ENCODE results near the gene ALG1.

Gene ALG1

DNA sequence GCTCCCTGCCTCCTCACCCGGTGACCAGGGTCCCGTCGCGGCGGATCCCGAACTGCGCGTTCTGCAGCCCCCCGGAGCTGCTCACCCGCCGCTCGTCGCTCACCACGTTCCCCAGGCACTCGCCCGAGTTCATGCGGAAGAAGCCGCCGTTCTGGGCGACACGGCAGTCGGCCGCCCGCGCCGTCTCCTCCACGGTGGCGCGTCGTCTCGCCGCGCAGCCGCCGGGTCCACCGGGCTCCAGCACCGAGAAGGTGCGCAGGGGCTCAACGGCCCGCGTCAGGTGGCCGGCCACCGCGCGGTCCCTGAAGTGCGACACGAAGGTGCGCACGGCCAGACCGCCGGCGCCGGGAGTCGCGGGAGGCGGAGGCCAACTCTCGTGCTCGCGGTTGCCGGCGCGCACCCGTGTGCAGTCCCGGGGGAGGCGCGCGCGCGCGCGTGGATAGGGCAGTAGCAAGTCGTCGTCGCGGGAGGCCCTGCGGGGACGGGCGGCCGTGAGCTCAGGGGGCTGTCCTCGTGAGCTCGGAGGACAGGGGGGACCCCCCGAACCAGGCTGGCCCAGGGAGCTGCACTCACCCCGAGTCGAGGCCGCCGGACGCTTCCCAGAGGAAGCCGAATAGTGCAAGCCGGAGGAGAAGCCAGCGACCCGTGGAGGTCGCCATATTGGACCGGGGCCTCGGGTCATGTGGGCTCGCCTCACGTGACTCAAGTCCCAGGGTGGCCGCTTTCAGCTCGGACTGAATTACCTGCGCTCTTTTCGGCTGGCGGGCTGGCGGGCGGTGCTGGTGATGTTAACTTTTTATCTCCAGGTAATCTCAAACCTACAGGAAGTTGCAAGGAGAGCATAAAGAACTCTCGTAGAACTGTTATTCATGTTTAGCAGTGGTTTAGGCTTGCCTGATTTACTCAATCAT is 38.1 kb upstream of the ALG1 start, which contains the start of gene NAGPA:
TSS of gene NAGPA (minus strand) at position 680 of the 911 bp plus-strand sequence. CDS start at position 659, 21 bp downstream.
- TF ChIP-seq L3MBTL2 (conservative IDR thresholded peaks at IDR 0.05): peak; percentile 60; the same call in 1 of the 2 replicates
- TF ChIP-seq ELF4 (IDR thresholded peaks at IDR 0.05): peak; percentile 76
- TF ChIP-seq ARNT (IDR thresholded peaks at IDR 0.05): peak; percentile 39; the same call in 1 of the 2 replicates
- peak; percentile 47; the same call in 1 of the 2 replicates for TF ChIP-seq NFRKB (IDR thresholded peaks at IDR 0.05)
- no peak for TF ChIP-seq ZNF384 (IDR thresholded peaks at IDR 0.05)
- ChIA-PET POLR2A (interaction anchor here (0.6 kb wide), 1 partner anchor 10 kb away, joined by 3 read pairs; no protein-coding TSS in a partner anchor), CTCF (no interaction called here)
- DNase-seq (ENCODE audit: extremely low spot score): peak; percentile 89

DNA sequence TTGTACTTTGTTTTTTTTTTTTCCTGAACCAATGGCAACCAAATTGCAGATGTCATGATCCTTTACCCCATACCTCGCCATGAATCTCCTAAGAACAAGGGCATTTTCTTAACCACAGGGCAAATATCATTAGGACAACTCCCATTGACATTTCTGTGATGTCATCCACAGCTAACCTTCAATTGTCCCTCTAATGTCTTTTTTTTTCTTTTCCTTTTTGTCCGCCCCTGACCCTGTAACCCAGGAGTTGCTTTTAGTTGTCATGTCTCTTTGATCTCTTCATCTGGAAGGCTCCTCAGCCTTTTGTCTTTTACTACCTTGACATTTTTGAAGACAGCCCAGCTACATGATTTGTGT is 37.5 kb upstream of the ALG1 start:
- ChIA-PET POLR2A (no interaction called here), CTCF (no interaction called here)
- TF ChIP-seq SP1 (IDR thresholded peaks at IDR 0.05): no peak
- no peak for TF ChIP-seq TARDBP (IDR thresholded peaks at IDR 0.05)
- no peak for TF ChIP-seq NFRKB (IDR thresholded peaks at IDR 0.05)
- TF ChIP-seq CTBP1 (IDR thresholded peaks at IDR 0.05; ENCODE audit: borderline replicate concordance): no peak
- no peak for TF ChIP-seq L3MBTL2 (conservative IDR thresholded peaks at IDR 0.05)
- TF ChIP-seq FOXA1 (IDR thresholded peaks at IDR 0.05): no peak
- no peak for TF ChIP-seq FOXK2 (IDR thresholded peaks at IDR 0.05)
- TF ChIP-seq, protein P1, sequence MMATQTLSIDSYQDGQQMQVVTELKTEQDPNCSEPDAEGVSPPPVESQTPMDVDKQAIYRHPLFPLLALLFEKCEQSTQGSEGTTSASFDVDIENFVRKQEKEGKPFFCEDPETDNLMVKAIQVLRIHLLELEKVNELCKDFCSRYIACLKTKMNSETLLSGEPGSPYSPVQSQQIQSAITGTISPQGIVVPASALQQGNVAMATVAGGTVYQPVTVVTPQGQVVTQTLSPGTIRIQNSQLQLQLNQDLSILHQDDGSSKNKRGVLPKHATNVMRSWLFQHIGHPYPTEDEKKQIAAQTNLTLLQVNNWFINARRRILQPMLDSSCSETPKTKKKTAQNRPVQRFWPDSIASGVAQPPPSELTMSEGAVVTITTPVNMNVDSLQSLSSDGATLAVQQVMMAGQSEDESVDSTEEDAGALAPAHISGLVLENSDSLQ (IDR thresholded peaks at IDR 0.05): no peak
- TF ChIP-seq ARNT (IDR thresholded peaks at IDR 0.05): no peak
- no peak for TF ChIP-seq ELF4 (IDR thresholded peaks at IDR 0.05)
- no peak for DNase-seq (ENCODE audit: extremely low spot score)

DNA sequence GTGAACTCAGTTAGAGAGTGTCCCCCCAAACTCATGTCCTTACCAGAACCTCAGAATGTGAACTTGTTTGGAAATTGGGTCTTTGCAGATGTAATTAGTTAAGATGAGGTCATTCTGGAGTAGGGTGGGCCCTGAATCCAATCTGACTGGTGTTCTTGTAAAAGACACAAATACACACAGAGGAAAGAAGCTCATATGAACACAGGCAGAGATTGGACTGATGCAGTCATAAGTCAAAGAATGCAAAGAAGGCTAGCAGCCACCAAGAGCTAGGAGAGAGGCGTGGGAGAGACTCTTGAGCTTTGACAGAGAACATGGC is 35.8 kb upstream of the ALG1 start:
- TF ChIP-seq ZNF384 (IDR thresholded peaks at IDR 0.05) (no peak), FOXA1 (IDR thresholded peaks at IDR 0.05) (no peak), FOXK2 (IDR thresholded peaks at IDR 0.05) (no peak), BHLHE40 (IDR thresholded peaks at IDR 0.05; ENCODE audit: borderline replicate concordance) (no peak), FOXM1 (IDR thresholded peaks at IDR 0.05; ENCODE audit: borderline replicate concordance) (no peak), ELF4 (IDR thresholded peaks at IDR 0.05) (no peak), L3MBTL2 (conservative IDR thresholded peaks at IDR 0.05) (no peak), ARNT (IDR thresholded peaks at IDR 0.05) (no peak), TARDBP (IDR thresholded peaks at IDR 0.05) (no peak), HDGF (IDR thresholded peaks at IDR 0.05; ENCODE audit: borderline replicate concordance) (no peak), NFRKB (IDR thresholded peaks at IDR 0.05) (no peak), SUZ12 (IDR thresholded peaks at IDR 0.05) (no peak), CTBP1 (IDR thresholded peaks at IDR 0.05; ENCODE audit: borderline replicate concordance) (no peak), SP1 (IDR thresholded peaks at IDR 0.05) (no peak), LEF1 (IDR thresholded peaks at IDR 0.05; ENCODE audit: borderline replicate concordance) (no peak)
- TF ChIP-seq, protein P1 (IDR thresholded peaks at IDR 0.05): no peak
- ChIA-PET POLR2A (no interaction called here), CTCF (no interaction called here)
- no peak for DNase-seq (ENCODE audit: extremely low spot score)

DNA sequence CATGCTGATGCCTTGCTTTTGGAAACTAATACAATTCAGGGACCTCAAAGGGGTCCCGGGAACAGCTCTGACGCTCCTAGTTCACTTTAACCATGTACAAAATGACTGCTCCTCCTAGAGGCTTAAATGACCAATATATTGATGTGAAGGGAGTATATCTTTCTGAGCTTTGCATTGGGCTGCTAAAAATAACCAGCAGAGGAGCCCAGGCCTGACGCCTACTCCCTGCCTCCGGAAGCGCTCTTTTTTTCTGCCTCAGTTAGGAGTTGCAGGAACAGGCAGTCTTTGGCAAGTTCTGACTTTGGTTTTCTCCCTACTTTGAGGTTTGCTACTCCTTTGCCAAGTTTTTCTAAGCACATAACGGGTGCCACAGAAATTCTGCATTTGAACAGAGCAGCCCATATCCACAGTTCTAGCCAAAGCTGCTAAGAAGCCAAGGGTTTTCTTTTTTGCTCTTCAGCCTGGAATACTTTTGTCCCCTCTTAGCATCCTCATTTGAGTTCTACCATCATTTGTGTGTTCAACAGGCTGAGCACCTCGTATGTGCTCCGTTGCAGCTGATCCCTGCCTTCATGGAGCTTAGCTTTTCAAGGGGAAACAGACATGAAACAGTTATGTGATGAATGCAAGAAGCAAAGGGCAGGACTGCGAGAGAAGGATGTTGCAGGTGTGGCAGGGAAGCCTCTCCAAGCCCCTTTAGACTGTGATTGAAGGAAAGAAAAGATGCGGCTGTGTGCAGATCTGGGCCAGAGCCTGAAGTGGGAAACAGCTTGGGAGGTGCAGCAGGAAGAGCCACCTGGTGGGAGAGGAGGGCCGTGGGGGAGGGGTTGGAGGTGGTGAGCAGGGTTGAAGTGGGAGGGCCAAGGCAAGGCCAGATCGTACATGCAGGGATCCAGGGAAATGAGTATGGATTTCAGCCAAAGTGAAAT is 35.2 kb upstream of the ALG1 start:
- DNase-seq (ENCODE audit: extremely low spot score): no peak
- ChIA-PET POLR2A (no interaction called here), CTCF (no interaction called here)
- TF ChIP-seq ARNT (IDR thresholded peaks at IDR 0.05) (no peak), HDGF (IDR thresholded peaks at IDR 0.05; ENCODE audit: borderline replicate concordance) (no peak), FOXK2 (IDR thresholded peaks at IDR 0.05) (no peak), BHLHE40 (IDR thresholded peaks at IDR 0.05; ENCODE audit: borderline replicate concordance) (no peak), L3MBTL2 (conservative IDR thresholded peaks at IDR 0.05) (no peak), ZNF384 (IDR thresholded peaks at IDR 0.05) (no peak), LEF1 (IDR thresholded peaks at IDR 0.05; ENCODE audit: borderline replicate concordance) (no peak), FOXA1 (IDR thresholded peaks at IDR 0.05) (no peak), NFRKB (IDR thresholded peaks at IDR 0.05) (no peak), SUZ12 (IDR thresholded peaks at IDR 0.05) (no peak), SP1 (IDR thresholded peaks at IDR 0.05) (no peak), ELF4 (IDR thresholded peaks at IDR 0.05) (no peak), TARDBP (IDR thresholded peaks at IDR 0.05) (no peak), CTBP1 (IDR thresholded peaks at IDR 0.05; ENCODE audit: borderline replicate concordance) (no peak)
- TF ChIP-seq, protein P1 (IDR thresholded peaks at IDR 0.05): no peak

DNA sequence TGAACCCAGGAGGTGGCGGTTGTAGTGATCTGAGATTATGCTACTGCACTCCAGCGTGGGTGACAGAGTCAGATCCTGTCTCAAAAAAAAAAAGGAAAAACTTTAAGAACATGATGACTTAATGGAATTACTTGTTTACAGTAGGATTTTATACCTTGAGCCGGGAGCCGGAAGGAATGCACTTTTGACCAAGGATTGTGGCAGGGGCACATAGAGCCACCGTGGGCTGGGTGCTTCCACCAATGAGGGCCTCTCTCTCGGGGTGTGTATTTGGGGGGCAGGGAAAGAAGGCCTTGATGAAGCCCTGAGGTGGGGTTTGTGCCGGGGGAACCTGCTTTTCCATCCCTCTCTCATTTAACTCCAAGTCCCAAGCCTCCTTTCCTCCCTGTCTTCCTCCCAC is 31.2 kb upstream of the ALG1 start:
- ChIA-PET CTCF (no interaction called here), POLR2A (interaction anchor here (0.8 kb wide), 1 partner anchor 82 kb away, joined by 3 read pairs; the partner anchor contains the start of gene SEC14L5)
- TF ChIP-seq ZNF384 (IDR thresholded peaks at IDR 0.05) (no peak), ARNT (IDR thresholded peaks at IDR 0.05) (no peak), CTBP1 (IDR thresholded peaks at IDR 0.05; ENCODE audit: borderline replicate concordance) (no peak), TARDBP (IDR thresholded peaks at IDR 0.05) (no peak), BHLHE40 (IDR thresholded peaks at IDR 0.05; ENCODE audit: borderline replicate concordance) (no peak), LEF1 (IDR thresholded peaks at IDR 0.05; ENCODE audit: borderline replicate concordance) (no peak), SP1 (IDR thresholded peaks at IDR 0.05) (no peak), HDGF (IDR thresholded peaks at IDR 0.05; ENCODE audit: borderline replicate concordance) (no peak), SUZ12 (IDR thresholded peaks at IDR 0.05) (no peak)
- TF ChIP-seq, protein P1 (IDR thresholded peaks at IDR 0.05): no peak
- no peak for DNase-seq (ENCODE audit: extremely low spot score)
